GM19395 (cell line): Measurements from ENCODE around the gene SOX12.
A peak's percentile ranks its signal among the peaks of the same experiment; 100 is the strongest.

Source experiments
- ATAC-seq: cut with Tn5 transposase; IDR thresholded peaks from one replicate; pipeline ENCODE4 v1.9.1; 2021; ENCODE audit warnings: mild to moderate bottlenecking, moderate library complexity; ENCODE audit not compliant: unreplicated experiment

Gene SOX12

DNA sequence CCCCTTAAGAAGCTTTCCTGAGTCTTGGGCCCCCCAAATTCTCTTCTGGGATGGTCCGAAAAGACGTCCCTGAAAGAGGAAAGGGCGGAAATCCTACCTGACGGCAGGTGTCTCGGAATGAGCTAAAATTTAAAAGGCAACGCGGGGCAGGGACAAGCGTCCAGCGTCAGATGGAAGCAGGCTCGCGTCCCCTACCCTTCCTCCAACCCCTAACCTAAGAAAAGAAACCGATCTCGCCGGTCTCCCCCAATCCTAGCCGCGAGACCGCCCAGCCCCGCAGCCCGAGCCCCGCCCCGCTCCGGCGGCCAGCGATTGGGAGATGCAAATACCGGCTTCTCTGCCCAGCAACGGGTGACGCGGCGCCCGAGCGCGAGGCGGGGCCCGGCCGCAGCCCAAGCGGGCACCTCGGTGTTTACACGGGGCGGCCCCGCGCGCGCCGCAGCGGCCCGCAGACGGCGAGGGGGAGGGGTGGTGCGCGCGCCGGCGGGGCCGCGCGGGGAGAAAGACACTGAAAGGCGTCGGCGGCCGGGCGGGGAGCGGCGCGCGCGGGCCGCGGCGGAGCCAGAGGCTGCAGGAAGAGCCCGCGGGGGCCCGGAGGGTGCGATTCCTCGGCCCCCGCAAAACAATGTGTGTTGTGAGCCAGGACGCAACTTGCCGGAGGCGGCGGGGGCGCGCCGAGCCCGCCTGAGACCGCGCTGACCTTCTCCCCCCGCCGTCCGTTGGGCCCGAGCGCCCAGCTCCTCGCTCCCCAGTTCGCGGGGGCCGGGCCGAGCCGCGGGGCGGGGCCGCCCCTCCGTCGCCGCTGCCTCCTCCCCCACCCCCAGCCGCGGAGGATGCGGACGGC lies at the start of gene SOX12:
Gene SOX12 (plus strand): TSS at position 508 of the 844 bp plus-strand sequence. CDS start 373 bp downstream, outside the sequence.
- peak; percentile 75 for ATAC-seq

DNA sequence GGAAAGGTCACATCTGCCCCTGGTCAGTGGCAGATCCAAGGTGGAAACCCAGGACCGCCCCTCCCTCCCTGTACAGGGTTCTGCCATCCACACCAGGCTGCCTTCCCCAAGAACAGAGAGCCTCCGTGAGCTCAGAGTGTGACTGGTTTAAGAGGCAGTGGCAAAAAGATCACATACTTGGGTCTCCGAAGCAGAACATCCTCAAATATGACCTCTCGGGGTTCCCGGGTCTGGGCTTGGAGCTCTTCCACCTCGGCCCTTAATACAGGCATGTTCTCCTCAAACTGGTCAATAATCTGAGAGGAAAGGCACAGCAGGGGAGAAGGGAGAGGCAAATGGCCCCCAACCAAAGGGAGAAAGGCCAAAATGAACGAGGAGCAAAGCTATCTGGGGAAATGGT lies 49.6 kb upstream of the SOX12 start:
- ATAC-seq = no peak

- no peak for ATAC-seq
Observed at GRCh38 chr20:276620-277495, 48.5 kb upstream of the SOX12 start.

- no peak for ATAC-seq
Observed at GRCh38 chr20:277496-277781, 47.9 kb upstream of the SOX12 start.

DNA sequence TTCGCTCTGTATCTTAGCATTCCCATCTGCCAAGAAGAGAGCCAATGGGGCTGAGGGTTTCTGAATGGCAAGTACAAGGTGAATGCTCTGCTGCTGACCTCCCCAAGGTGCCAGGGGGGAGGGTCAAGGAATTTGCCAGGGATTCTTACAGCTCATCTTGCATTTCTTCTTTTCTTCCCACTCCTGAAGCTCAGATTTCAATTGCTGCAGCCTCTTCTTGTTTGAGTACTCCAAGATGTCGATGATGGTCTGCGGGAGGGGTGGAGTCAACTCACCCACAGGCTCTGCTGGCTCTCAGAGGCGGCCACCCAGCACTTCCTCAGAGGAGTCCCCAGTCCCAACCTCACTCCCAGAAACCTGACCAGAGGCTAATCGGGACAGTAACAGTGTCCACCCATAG lies 47.2 kb upstream of the SOX12 start:
- ATAC-seq = no peak

- ATAC-seq = no peak
Observed at GRCh38 chr20:278607-279571, 46.5 kb upstream of the SOX12 start.

DNA sequence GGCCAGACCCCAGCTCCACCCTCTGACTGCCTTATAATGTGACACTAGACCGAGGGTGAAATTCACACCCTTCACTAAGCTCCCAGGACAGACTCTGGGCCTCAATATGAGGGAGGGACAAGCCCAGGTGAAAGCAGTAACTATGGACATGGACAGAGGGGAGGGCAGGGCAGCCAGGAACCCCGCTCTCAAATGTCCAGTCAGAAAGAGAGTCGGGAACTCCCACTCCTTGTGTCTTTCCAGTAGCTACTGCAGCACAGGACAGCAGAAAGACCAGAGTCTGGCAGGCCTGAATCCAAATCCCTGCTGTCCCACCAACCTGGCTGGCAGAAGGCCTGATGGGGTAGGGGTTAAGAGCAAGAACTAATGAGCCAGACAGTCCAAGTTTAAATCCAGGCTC lies 41.2 kb upstream of the SOX12 start:
- ATAC-seq = no peak

GRCh38 chr20:286508-286907 lies 38.8 kb upstream of the SOX12 start:
- no peak for ATAC-seq

DNA sequence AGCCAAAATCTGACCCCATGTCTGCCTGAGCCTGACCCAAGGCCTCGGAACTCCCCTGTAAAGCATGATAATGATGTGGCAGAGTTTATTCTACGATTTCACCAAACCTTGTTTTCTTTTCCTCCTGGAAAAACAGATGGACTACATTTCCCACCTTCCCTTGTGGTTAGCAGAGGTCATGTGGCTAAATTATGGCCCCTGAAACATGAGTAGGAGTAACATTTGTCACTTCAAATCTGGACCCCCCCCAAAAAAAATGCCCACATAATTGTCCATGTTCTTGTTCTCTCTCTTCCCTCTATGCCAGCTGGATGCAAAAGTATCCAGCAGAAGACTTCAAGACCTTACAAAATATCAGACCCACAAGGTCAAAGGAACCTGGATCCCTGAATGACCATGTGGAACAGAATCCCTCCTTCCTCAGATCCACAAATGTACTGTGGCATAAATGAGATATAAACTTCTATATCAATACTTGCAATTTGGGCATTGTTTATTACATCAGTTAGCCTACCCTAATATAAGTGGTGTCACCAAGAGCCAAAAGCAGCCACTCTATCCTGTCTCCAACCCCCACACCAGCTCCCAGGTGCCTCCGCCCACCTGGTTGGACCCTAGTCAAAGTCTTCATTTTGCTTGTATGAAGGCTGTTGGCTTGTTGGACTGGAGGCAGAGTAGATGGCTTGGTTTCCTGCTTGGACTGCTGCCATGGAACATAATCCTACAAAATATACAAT lies 36.2 kb upstream of the SOX12 start:
- no peak for ATAC-seq

DNA sequence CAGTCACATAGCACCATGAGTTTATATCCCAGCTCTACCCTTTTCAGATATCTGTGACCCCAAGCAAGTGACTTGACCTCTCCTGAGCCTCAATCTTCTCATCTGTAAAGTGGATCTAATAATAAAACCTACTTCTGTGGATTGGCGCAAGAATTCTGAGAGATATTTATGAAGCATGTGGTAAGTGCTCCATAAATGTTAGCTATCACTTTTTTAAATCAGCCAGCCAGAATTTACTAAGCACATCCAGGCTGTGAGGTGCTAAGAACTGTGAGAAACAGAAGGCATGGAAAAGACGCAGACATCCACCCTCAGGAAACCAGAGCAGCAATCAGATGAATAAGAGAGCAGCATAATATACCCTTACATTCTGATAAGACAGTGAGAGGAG lies 35.7 kb upstream of the SOX12 start:
- no peak for ATAC-seq

DNA sequence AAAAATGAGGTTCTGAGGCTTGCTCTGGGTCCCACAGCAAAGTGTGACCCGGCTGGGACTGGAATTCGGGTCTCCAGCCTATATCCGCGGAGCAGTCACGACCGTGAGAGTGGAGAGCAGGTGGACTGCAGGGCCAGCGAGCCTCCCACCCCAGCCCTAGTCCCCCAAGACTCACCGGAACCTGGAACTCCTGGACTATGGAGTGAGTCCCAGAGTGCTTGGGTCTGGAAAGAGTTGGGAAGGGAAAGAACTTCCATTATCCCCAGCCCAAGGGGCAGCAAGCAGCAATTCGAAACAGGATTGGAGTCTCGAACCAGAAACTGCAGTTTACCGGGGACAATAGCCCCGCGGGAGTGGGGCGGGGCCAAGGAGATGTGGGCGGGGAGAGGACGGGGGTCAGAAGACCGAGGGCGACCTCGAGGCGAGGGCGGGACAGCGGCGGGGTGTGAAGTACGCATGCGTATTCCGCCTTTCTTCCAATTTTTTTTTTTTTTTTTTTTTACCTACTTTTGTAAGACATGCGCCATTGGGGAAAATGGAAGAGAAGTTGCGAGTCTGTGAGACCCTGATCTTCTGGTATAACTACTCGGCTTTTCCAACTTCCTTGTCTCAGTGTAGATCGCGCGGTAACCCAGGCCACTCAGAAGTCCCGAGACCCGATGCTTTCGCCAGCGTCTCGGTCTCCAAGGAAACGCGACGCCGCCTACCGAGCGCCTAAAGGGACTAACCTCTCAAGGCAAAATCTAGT lies 35.1 kb upstream of the SOX12 start, which contains the start of gene C20orf96:
Gene C20orf96 (minus strand): TSS at position 667 of the 748 bp plus-strand sequence. CDS start 140 bp downstream, at position 527.
- peak; percentile 86 for ATAC-seq

DNA sequence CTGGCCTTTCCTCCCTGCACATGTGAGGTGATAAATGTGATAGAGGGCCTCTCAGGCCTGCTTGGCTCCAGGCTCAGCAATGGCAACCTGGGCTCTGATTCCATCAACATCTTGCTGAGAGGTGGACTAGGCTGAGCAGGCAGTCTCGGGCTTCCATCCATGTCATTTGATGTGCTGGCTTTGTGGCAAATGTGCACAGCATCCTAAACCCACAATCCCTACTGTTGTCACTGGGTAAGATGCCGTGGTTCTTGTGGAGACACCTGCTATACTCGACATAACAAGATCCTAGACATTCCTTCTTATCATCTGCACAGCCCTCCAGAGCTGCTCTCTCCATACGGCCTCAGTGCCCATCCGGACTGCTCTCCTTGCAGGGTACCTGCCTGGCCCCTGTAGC lies 30.8 kb upstream of the SOX12 start:
- no peak for ATAC-seq

- ATAC-seq = no peak
Observed at GRCh38 chr20:295804-296203, 29.5 kb upstream of the SOX12 start.

- peak; percentile 75 for ATAC-seq
Observed at GRCh38 chr20:297098-297924, 28.0 kb upstream of the SOX12 start, which contains the start of gene ZCCHC3. TSS of gene ZCCHC3 (plus strand) at chr20:297570. CDS start at chr20:297587, 17 bp downstream.

- ATAC-seq = peak; percentile 26
Observed at GRCh38 chr20:297925-298775, 27.2 kb upstream of the SOX12 start.

DNA sequence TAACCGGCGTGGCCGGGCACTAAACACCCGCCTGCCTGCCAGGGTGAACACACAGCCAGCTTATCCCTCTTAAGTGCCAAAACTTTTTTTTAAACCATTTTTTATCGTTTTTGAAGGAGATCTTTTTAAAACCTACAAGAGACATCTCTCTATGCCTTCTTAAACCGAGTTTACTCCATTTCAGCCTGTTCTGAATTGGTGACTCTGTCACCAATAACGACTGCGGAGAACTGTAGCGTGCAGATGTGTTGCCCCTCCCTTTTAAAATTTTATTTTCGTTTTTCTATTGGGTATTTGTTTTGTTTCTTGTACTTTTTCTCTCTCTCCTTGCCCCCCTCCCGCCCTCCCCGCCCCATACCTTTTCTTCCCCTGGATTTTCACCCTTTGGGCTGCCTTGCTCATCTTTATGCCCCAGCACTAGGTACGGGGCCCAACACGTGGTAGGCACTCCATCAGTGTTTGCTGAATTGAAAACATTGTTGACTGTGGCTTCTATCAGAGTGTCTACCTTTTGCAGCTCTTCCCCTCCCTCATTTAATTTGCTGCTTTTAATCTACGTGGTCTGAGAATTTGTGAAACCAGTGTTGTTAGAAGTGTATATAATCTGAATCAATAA lies 26.5 kb upstream of the SOX12 start:
- no peak for ATAC-seq

DNA sequence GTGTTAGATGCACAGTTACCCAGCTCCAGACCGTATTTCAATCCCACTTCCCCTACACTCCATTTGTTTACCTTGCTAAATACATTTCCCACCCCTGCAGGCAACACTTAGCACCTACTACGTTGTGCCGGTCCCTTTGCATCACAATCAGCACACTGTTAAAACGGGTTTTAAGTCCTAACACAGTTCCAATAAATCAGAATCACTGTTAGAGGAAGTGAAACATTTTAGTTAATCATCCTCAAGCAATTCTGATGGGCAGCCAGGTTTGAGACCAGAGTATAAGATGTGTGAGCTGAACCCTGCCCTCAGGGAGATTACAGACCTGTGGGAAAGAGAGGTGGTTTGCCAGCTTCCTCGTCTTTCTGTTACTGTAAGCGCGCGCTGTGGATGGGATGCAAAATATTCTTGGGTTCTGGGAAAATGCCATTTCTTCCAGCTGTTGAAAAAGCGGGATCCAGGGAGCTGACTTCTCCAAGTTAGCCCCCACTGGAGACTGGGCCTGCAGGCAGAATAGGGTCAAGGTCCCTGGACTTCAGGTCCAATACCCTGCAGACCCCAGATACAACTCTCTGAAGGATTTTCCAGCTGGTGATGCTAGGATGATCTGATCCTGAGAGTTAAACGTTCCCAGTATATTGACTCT lies 24.9 kb upstream of the SOX12 start:
- no peak for ATAC-seq
